AG04449 (cell line): ENCODE measurements around the gene METRN.

Source experiments
- CTCF ChIA-PET: fragments of 350-600 bp; formaldehyde crosslinking; extraction: SDS; loops from one replicate; lab custom pipeline; 2021; ENCODE audit warnings: antibody characterized with exemption; lab: Yijun Ruan, JAX
- POLR2A ChIA-PET: fragments of 400-600, 350-600 bp; formaldehyde crosslinking; extraction: SDS; loops from one replicate; lab custom pipeline; 2020; ENCODE audit warnings: antibody characterized with exemption, inconsistent platforms; lab: Yijun Ruan, JAX
- DNase-seq: peaks from one replicate; pipeline ENCODE4 v3.0.0-alpha.2; 2010; ENCODE audit warnings: low read depth, low spot score
- H3K4me3 ChIP-seq: 2 replicates; pipeline ENCODE4 v1.5.1; 2011; ENCODE audit warnings: low read depth, mild to moderate bottlenecking, control low read depth, low read length
- TF ChIP-seq, protein P1 (sequence below): IDR thresholded peaks from one replicate; pipeline ENCODE4 v1.5.1; 2011; ENCODE audit warnings: mild to moderate bottlenecking, moderate library complexity, low read length, control low read depth, inconsistent platforms; ENCODE audit not compliant: insufficient read depth; ENCODE audit errors: missing control alignments

METRN gene

DNA sequence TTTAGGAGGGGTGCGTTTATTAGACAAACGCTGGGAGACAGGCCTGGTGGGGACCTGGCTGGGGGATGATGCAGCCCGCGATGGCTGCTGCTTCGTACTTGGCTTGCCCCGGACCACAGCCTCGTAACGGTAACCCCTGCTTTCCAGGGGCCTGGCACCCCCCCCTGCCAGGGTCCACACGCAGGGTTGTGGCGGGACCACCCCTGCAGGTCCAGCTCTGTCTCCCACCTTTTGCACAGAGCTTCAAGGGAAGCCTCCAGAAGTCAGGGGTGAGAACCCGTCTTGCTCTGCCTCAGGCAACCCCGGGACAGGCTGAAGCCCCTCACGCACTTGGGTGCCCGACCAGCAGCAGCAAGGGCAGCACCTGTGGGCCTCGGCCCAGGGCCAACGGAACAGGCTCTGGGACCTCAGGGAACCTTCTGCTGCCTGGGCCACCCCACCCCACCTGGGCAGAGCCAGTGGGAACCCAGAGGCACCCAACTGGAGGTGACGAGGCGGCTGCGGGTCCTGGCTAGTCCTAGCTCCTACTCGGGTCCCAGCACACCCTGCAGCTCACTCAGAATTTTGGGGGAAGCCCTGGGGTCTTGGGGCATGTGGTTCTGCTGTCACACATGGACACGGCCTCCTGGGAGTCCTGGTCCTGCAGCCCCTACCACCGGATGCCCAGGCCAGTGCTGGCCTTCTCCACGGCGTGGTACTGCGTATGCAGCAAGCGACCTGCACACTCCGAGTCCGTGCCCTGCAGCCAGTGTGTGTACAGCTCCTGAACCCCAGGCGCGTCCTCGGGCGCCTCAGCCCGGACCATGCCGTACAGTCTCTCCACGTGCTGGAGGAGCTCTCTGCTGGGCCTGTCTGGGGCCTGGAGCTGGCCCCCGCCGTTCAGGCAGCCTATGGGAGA, 15.1 kb downstream of the METRN start:
- CTCF ChIA-PET: interaction anchor here (1.1 to 7.4 kb wide), 4 partner anchors 10 to 56 kb away, joined by 3 to 75 read pairs (median 26); partner anchors contain the start of genes CIAO3 and METRN
- no peak for DNase-seq
- H3K4me3 ChIP-seq: no peak overlapping the region
- POLR2A ChIA-PET: interaction anchor here (0.5 to 1.9 kb wide), 2 partner anchors 9 to 19 kb away, joined by 3 to 7 read pairs; partner anchors contain the start of gene ANTKMT
- TF ChIP-seq, protein P1, sequence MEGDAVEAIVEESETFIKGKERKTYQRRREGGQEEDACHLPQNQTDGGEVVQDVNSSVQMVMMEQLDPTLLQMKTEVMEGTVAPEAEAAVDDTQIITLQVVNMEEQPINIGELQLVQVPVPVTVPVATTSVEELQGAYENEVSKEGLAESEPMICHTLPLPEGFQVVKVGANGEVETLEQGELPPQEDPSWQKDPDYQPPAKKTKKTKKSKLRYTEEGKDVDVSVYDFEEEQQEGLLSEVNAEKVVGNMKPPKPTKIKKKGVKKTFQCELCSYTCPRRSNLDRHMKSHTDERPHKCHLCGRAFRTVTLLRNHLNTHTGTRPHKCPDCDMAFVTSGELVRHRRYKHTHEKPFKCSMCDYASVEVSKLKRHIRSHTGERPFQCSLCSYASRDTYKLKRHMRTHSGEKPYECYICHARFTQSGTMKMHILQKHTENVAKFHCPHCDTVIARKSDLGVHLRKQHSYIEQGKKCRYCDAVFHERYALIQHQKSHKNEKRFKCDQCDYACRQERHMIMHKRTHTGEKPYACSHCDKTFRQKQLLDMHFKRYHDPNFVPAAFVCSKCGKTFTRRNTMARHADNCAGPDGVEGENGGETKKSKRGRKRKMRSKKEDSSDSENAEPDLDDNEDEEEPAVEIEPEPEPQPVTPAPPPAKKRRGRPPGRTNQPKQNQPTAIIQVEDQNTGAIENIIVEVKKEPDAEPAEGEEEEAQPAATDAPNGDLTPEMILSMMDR: no peak

DNA sequence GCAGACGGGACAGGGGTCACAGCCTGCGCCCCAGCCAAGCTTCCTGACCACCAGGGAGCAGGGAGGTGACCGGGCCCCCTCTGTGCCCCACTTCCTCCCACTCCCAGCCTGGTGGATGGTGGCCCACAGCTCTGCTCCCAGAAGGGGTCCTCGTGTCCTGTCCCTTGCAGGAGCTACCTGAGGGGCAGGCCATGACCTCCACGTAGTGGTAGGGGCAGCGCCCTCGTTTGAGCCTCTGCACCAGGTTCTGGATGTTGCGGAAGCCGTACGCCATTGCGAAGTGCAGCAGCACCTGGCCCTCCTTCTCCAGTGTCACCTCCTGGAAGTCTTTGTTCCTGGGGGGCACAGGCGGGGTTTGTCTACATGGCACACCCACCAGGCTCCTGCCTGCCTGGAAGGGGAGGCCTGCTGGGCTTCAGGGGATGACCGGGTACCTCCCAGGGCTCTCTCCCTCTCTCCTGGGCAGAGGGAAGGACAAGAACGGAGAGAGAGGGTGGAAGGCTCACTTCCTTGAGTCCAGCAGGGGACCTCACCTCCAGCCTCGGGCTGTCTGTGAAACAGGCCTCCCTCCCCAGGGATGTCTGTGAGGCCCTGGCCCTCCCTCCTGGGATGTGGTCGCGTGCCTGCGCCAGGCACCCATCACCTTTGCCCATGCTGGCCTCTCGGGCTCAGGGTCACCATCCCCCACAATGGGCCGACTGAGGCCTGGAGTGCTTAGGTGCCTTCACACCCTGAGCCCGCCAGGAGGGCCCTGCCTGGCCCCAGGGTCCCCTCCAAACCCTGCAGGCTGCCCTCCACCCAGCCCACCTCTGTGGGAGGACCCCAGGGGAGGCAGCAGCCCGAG, 16.0 kb downstream of the METRN start:
- CTCF ChIA-PET: interaction anchor here (1.3 to 7.4 kb wide), 3 partner anchors 10 to 17 kb away, joined by 4 to 75 read pairs (median 48); partner anchors contain the start of genes CIAO3 and METRN
- POLR2A ChIA-PET: interaction anchor here (0.6 to 1.9 kb wide), 2 partner anchors 9 to 10 kb away, joined by 3 to 7 read pairs; partner anchors contain the start of gene ANTKMT
- DNase-seq: no peak
- H3K4me3 ChIP-seq: no peak overlapping the region
- TF ChIP-seq, protein P1: no peak

DNA sequence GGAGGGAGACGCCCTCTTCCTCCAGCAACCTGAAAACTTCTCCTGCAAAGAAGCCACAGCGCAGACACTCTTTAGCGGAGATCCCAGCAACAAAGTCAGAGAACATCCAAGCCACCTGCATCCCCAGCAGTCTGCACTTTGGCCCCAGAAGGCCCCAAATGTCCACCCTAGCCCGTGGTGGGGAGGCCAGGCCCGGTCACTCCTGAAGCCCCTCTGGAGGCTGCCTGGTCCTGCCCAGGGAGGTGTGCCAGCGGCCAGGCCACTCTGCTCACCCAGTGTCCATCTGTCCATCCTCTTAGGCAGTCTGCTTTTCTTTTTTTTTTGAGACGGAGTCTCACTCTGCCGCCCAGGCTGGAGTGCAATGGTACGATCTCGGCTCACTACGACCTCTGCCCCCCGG, 17.4 kb downstream of the METRN start:
- TF ChIP-seq, protein P1: no peak
- no peak overlapping the region for H3K4me3 ChIP-seq
- no peak for DNase-seq
- ChIA-PET POLR2A (interaction anchor here (1.4 kb wide), 1 partner anchor 12 kb away, joined by 3 read pairs; no protein-coding TSS in a partner anchor), CTCF (interaction anchor here (0.7 to 6.1 kb wide), 5 partner anchors 9 to 53 kb away, joined by 3 to 48 read pairs (median 3); partner anchors contain the start of genes ANTKMT and CIAO3)

DNA sequence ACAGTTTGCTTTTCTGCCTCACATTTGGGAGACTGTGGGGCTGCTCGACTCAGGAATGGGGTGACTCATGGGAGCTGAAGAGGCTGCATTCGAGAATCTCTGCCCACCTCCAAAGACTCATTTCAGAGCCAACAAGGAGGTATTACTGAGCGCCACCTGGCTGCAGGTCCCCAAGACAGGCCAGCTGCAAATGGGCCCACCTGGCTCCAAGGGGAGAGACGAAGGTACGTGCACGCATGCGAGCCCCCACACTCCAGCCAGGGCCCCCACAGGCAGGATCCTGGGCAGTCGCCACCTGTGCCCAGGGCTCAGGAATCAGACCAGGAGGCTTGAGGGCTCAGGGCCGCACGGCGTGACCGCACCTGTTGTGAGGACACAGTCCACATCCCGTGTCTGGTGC, 18.0 kb downstream of the METRN start:
- no peak for DNase-seq
- POLR2A ChIA-PET: no interaction called here
- H3K4me3 ChIP-seq: no peak overlapping the region
- CTCF ChIA-PET: interaction anchor here (0.7 to 6.1 kb wide), 8 partner anchors 8 to 52 kb away, joined by 3 to 48 read pairs (median 3); partner anchors contain the start of genes ANTKMT and CIAO3
- TF ChIP-seq, protein P1: no peak

DNA sequence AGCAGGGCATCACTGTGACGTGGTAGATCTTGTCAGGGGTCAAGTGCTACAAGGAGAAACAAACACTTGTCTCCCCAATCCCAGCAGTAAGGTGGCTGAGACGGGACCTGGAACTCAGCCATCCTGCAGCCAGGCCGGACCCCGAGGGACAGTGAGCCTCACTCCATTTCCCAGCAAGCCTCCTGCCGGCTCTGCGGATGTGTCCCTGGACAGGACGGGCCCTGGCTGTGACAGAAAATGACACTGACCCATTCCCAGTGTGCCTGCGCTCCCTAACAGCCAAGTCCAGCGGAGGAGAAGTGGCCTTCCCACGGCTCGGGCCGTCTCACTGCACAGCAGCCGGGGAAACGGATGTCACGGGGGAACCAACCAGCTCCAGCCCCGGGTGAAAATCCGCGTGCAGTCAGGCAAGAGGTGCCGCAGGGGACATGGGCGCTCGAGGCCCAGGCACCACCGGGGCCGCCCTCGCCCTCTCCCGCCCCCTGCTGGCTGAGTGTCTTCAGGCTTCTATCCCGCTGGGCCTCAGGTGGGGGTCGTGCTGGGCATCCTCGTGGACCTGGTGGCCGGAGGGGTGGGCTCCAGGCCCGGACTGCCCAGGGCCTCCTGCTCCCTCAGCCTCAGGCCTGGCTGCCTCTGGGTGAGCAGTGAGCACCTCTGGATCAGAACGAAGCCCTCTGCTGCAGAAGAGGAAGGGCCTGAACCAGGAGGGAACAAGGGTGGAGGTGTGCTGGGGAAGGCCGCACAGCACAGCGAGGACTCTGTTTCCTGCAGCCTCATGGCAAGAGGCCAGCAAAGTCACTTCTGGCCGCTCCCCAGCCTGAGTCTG, 18.7 kb downstream of the METRN start:
- POLR2A ChIA-PET: no interaction called here
- TF ChIP-seq, protein P1: peak; percentile 58
- no peak overlapping the region for H3K4me3 ChIP-seq
- CTCF ChIA-PET: interaction anchor here (0.7 to 6.1 kb wide), 6 partner anchors 8 to 29 kb away, joined by 3 to 48 read pairs (median 3); partner anchors contain the start of gene CIAO3
- no peak for DNase-seq
